Panc1 (cell line): ENCODE results near the gene EYS. TPM values are rescaled to one million over a fixed set of nuclear protein-coding genes. Genes with fewer than 3 reads are reported as not detected.

Experiments
- ATAC-seq: fragments of 200-7000 bp; cut with Tn5 transposase; 2 replicates; pipeline ENCODE4 v1.9.1; 2020; ENCODE audit warnings: mild to moderate bottlenecking, moderate library complexity
- BruUV-seq: library from RNA; stranded (reverse); fragments of 400-500 nt; replicated peaks from 2 replicates; lab custom pipeline; 2021; lab: Mats Ljungman, UMichigan
- CTCF ChIA-PET: fragments of 300-600 bp; sonication (Branson Sonifier 250); formaldehyde crosslinking; loops from one replicate; lab custom pipeline; 2022; ENCODE audit warnings: antibody characterized with exemption; lab: Charles Lee
- POLR2A ChIA-PET: fragments of 300-600 bp; sonication (Branson Sonifier 250); formaldehyde crosslinking; loops from one replicate; lab custom pipeline; 2022; ENCODE audit warnings: antibody characterized with exemption; lab: Charles Lee
- DNase-seq: peaks from one replicate; pipeline ENCODE4 v3.0.0-alpha.2; 2010; ENCODE audit warnings: low read depth, low spot score
- H3K27ac ChIP-seq: 2 replicates; pipeline ENCODE4 v1.5.1; 2011; ENCODE audit warnings: mild to moderate bottlenecking, low read length, inconsistent platforms
- H3K27me3 ChIP-seq: fragments of 200-500 bp; sonication (Bioruptor generic); 2 replicates; pipeline ENCODE4 v1.6.0; 2014; ENCODE audit warnings: low read length, inconsistent platforms; ENCODE audit not compliant: control insufficient read depth, insufficient read depth
- H3K36me3 ChIP-seq: fragments of 200-500 bp; sonication (Bioruptor generic); 2 replicates; pipeline ENCODE4 v1.5.1; 2014; ENCODE audit warnings: inconsistent platforms, mild to moderate bottlenecking, low read length, moderate library complexity; ENCODE audit not compliant: control insufficient read depth, insufficient read depth
- H3K4me1 ChIP-seq: 2 replicates; pipeline ENCODE4 v1.5.1; 2011; ENCODE audit warnings: inconsistent platforms, mild to moderate bottlenecking, low read length, moderate library complexity; ENCODE audit not compliant: control insufficient read depth, insufficient read depth
- H3K4me3 ChIP-seq, 2 experiments: 2 replicates each; pipeline ENCODE4 v1.5.1; 2011 to 2012; ENCODE audit warnings: low read depth in 2 of 2, low read length in 2 of 2, mild to moderate bottlenecking in 2 of 2, inconsistent platforms in 1 of 2, moderate library complexity in 1 of 2
- H3K9me3 ChIP-seq: fragments of 200-500 bp; sonication (Bioruptor generic); 2 replicates; pipeline ENCODE4 v1.5.1; 2014; ENCODE audit warnings: low read depth, mild to moderate bottlenecking, inconsistent platforms, low read length, moderate library complexity; ENCODE audit not compliant: control insufficient read depth, insufficient read depth
- POLR2AphosphoS5 ChIP-seq: IDR thresholded peaks from 2 replicates; pipeline ENCODE4 v1.6.1; 2012; ENCODE audit warnings: mild to moderate bottlenecking, low read depth, low read length, moderate library complexity
- SIN3A ChIP-seq: IDR thresholded peaks from 2 replicates; pipeline ENCODE4 v1.6.1; 2012; ENCODE audit warnings: low read depth, mild to moderate bottlenecking, low read length, moderate library complexity, borderline replicate concordance; ENCODE audit not compliant: insufficient read depth
- TCF7L2 ChIP-seq: IDR thresholded peaks from 2 replicates; pipeline ENCODE4 v1.6.1; 2011; ENCODE audit warnings: mild to moderate bottlenecking, low read depth, low read length, inconsistent platforms
- in situ Hi-C: cut with HindIII; loops from 2 replicates; pipeline ENCODE4 v1.10.0; 2016; ENCODE audit warnings: low sequenced_read_pairs, low pct_unique_long_range_greater_than_20kb
- intact Hi-C: fragments of 100-400 bp; cut with micrococcal nuclease; formaldehyde crosslinking; loops from one replicate; pipeline ENCODE4 v1.10.0; 2022; ENCODE audit not compliant: unreplicated experiment
- total RNA-seq: library from RNA; stranded (reverse); gene quantifications from one replicate; pipeline ENCODE4 v1.2.1, GENCODE V29; 2021; ENCODE audit not compliant: unreplicated experiment
- TF ChIP-seq, protein P1 (sequence below): fragments of 450-650 bp; IDR thresholded peaks from 2 replicates; pipeline ENCODE4 v1.5.1; 2017; ENCODE audit warnings: mild to moderate bottlenecking
- TF ChIP-seq, protein P2 (sequence below), 2 experiments: IDR thresholded peaks; 2 replicates each; pipeline ENCODE4 v1.6.1; 2011 to 2012; ENCODE audit warnings: low read depth in 2 of 2, control low read depth in 1 of 2, low read length in 1 of 2, mild to moderate bottlenecking in 1 of 2, moderate library complexity in 1 of 2; ENCODE audit not compliant: insufficient read depth in 1 of 2

EYS gene
- total RNA-seq, 1 experiment from 2014 or later, result not detected

DNA sequence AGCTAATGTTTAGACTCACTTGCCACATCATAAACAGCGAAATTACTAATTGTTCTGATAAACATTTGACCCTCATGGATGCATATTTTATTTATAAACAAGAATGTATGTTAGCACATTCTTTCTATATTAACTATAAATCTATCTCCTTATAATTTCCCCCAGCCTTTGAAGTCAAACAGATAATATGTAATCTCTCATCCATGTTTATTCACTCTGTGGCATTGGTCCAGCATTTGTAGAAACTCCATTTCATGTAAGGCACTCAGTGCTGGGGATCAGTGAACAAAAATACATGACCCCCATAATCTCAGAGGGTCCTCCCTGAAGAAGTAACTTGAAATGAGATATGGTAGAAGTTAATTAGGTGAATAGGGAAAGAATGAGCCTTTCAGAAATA is 856.9 kb downstream of the EYS start:
- H3K27me3 ChIP-seq, result no peaks in the 10 kb centered on the region
- no peaks in the 10 kb centered on the region for H3K36me3 ChIP-seq
- in situ Hi-C loops (no loop called here), intact Hi-C loops (no loop called here)
- ChIA-PET POLR2A (no interaction called here), CTCF (no interaction called here)
- ATAC-seq (no peak), DNase-seq (no peak)
- no peak overlapping the region for H3K27ac ChIP-seq
- H3K4me1 ChIP-seq, result no peaks in the 10 kb centered on the region
- TF ChIP-seq SIN3A (no peak), TCF7L2 (no peak), POLR2AphosphoS5 (no peak)
- TF ChIP-seq, protein P1, sequence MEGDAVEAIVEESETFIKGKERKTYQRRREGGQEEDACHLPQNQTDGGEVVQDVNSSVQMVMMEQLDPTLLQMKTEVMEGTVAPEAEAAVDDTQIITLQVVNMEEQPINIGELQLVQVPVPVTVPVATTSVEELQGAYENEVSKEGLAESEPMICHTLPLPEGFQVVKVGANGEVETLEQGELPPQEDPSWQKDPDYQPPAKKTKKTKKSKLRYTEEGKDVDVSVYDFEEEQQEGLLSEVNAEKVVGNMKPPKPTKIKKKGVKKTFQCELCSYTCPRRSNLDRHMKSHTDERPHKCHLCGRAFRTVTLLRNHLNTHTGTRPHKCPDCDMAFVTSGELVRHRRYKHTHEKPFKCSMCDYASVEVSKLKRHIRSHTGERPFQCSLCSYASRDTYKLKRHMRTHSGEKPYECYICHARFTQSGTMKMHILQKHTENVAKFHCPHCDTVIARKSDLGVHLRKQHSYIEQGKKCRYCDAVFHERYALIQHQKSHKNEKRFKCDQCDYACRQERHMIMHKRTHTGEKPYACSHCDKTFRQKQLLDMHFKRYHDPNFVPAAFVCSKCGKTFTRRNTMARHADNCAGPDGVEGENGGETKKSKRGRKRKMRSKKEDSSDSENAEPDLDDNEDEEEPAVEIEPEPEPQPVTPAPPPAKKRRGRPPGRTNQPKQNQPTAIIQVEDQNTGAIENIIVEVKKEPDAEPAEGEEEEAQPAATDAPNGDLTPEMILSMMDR, result no peak
- TF ChIP-seq, protein P2, sequence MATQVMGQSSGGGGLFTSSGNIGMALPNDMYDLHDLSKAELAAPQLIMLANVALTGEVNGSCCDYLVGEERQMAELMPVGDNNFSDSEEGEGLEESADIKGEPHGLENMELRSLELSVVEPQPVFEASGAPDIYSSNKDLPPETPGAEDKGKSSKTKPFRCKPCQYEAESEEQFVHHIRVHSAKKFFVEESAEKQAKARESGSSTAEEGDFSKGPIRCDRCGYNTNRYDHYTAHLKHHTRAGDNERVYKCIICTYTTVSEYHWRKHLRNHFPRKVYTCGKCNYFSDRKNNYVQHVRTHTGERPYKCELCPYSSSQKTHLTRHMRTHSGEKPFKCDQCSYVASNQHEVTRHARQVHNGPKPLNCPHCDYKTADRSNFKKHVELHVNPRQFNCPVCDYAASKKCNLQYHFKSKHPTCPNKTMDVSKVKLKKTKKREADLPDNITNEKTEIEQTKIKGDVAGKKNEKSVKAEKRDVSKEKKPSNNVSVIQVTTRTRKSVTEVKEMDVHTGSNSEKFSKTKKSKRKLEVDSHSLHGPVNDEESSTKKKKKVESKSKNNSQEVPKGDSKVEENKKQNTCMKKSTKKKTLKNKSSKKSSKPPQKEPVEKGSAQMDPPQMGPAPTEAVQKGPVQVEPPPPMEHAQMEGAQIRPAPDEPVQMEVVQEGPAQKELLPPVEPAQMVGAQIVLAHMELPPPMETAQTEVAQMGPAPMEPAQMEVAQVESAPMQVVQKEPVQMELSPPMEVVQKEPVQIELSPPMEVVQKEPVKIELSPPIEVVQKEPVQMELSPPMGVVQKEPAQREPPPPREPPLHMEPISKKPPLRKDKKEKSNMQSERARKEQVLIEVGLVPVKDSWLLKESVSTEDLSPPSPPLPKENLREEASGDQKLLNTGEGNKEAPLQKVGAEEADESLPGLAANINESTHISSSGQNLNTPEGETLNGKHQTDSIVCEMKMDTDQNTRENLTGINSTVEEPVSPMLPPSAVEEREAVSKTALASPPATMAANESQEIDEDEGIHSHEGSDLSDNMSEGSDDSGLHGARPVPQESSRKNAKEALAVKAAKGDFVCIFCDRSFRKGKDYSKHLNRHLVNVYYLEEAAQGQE (IDR thresholded peaks at IDR 0.05; ENCODE audit: insufficient read depth in 1 of 2, low read depth in 2 of 2, low read length in 1 of 2), result no peak
- H3K9me3 ChIP-seq, result peaks cover 2% of the 10 kb centered on the region; the same call in 1 of the 2 replicates
- BruUV-seq, result no TSS peak
- H3K4me3 ChIP-seq, result no peak overlapping the region

DNA sequence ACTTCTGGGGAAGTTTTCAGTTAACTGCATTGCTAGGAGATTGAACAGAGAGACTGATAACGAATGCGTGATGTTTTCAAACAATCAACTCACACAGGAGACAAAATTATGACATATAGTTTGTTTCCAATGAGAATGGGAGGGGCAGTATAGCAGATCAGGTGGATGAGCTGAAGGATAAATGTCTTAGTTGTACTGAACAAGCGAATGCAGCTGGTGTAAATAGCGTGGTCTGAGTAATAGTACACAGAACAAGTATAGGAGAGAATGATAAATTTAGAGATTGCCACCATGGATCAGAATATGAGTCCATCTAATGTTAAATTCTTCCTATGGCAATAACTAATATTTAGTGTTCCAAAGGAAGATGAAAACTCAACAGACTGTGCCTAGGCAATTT is 858.6 kb downstream of the EYS start:
- Histone ChIP-seq H3K4me1 (no peaks in the 10 kb centered on the region), H3K27ac (no peak overlapping the region), H3K4me3 (no peak overlapping the region), H3K27me3 (no peaks in the 10 kb centered on the region), H3K36me3 (no peaks in the 10 kb centered on the region), H3K9me3 (peaks cover 2% of the 10 kb centered on the region; the same call in 1 of the 2 replicates)
- no peak for DNase-seq
- TF ChIP-seq, protein P1, result no peak
- ATAC-seq, result no peak
- BruUV-seq, result no TSS peak
- intact Hi-C loops (no loop called here), in situ Hi-C loops (no loop called here)
- ChIA-PET CTCF (no interaction called here), POLR2A (no interaction called here)

DNA sequence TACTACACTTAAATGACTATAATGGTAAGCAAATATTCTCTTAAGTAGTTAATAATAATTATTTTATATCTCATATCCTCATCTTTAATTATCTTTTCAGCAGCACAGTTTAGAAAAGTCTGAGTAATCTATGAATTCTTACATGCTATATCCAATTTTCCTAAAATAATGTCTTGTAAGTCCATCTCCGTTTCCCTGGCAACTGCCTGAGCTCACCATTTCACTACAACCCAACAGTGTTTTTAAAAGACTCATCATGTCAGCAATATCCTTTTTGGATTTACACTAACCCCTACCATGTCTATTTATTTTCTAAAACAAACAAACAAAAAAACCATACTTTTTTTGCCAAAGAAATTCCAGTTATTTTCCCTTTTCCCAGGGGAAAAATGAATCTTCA is 859.6 kb downstream of the EYS start:
- no TSS peak for BruUV-seq
- CTCF ChIA-PET, result no interaction called here

More for the DNA sequence above, 859.6 kb downstream of the EYS start:
- H3K4me3 ChIP-seq, result no peak overlapping the region
- intact Hi-C loops, result no loop called here
- ATAC-seq (no peak), DNase-seq (no peak)
- TF ChIP-seq POLR2AphosphoS5 (no peak), SIN3A (no peak), TCF7L2 (no peak)
- TF ChIP-seq, protein P1, result no peak
- TF ChIP-seq, protein P2 (IDR thresholded peaks at IDR 0.05; ENCODE audit: insufficient read depth in 1 of 2, low read depth in 2 of 2, low read length in 1 of 2), result no peak
- no peak overlapping the region for H3K27ac ChIP-seq
- H3K36me3 ChIP-seq, result no peaks in the 10 kb centered on the region
- no peaks in the 10 kb centered on the region for H3K4me1 ChIP-seq
- POLR2A ChIA-PET, result no interaction called here
- in situ Hi-C loops, result no loop called here
- H3K27me3 ChIP-seq, result no peaks in the 10 kb centered on the region
- H3K9me3 ChIP-seq, result peaks cover 2% of the 10 kb centered on the region; the same call in 1 of the 2 replicates
